HG03457 (cell line): Measurements from ENCODE around the gene TLR3.
A peak's percentile ranks its signal among the peaks of the same experiment; 100 is the strongest.

Experiments
- ATAC-seq: cut with Tn5 transposase; IDR thresholded peaks from one replicate; pipeline ENCODE4 v1.9.1; 2021; ENCODE audit warnings: moderate number of reproducible peaks; ENCODE audit not compliant: unreplicated experiment

TLR3 gene

DNA sequence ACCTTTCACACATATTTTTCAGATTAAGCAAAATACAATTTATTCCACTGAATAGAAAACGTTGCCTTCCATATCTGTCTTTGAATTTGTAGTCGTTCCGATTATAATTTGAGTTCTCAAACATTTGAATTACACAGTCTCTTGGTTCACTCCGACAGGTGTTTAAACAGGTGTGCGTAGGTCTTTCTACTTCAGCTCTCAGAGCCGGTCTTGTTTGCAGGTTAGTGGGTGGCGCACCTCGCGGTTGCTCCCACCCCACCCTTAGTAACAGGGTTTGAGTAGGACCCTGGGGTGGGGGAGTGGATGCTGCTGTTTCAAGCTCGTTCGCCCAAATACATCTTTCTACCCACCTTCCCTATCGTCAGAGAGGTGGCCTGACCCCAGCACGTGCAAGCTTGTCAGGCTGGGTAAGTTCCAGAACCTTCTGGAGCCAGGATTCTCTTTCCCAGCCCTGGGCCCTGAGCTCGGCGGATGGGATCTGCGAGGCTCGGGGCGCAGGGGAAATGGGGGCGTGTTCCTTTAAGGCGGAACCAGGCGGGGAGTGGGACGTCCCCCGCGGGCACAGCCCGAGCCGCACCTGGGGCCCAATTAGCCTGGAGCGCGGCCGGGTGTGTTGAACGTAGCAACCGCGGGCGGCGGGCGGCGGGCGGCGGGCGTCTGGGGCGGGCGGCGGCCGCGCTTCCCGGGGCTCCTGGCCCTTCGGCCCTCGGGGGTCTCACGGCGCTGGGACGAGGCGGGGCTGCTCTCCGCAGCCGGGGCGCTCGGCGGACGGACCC lies 35.3 kb downstream of the TLR3 start, which contains the start of gene FAM149A:
Gene FAM149A (plus strand): TSS at position 591 of the 776 bp plus-strand sequence.
- ATAC-seq: no peak

DNA sequence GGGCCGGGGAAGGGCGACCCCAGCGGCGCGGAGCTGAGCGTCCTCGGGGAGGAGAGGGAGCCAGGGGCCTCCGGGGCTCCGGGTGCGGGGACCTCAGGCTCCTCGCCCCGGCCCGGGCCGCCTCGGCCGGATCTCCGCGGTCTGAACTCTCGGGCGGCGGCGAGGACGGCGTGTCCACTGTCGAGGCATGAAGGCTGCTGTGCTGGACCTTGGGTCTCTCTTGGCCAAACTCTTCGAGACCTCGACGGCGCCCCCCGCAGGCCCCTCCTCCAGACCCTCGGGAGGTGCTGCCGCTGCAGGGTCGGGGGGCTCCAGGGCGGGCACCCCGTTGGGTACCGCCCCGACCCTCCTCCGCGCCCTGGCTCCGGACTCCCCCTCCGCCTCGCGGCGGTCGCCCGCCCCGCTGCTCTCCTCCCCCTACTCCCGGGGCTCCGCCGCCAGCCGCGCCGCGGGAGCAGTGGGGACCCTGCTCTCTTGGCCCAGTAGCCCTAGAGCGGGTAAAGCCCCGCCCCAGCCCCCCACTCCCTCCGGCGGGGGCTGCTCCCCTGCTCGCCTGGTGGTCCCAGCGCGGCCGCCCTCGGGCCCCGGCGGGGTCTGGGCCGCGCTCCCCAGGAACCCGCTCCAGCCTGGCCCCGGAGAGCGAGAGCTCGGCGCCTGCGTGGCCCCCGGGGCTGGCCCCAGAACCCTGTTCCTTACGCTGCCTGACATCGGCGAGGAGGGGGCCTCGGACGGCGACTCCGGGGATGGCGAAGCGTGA lies 36.1 kb downstream of the TLR3 start:
- ATAC-seq: no peak

DNA sequence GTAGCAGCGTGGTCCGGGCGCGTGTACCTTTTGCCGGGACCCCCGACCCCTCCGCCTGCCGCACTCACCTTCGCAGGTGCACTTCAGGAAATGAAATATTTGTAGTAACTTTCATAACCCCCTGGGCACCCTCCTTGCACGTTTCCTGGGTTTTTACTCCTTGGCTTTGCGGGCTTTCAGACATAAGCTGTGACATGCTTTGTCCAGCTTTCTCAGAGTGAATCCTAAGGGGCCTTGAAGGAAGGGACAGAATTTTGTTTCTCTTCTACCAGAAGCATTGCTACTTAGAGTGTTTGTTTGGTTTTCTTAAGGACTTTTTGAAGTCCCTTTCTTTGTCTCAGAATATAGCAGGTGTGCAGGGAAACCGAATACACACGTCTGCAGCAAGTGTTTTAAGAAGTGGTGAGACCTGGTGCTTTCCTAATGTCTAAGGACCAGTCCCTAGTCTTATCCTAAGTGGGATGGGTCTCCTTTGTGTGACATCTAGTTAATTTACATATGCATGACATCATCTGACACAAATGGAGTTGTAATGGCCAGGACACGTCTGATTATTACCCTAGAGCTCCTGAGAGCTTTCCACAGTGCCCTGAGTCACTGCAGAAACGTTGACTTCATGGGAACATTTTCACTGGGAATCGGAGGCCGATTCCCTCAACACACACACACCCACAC lies 36.8 kb downstream of the TLR3 start:
- no peak for ATAC-seq

DNA sequence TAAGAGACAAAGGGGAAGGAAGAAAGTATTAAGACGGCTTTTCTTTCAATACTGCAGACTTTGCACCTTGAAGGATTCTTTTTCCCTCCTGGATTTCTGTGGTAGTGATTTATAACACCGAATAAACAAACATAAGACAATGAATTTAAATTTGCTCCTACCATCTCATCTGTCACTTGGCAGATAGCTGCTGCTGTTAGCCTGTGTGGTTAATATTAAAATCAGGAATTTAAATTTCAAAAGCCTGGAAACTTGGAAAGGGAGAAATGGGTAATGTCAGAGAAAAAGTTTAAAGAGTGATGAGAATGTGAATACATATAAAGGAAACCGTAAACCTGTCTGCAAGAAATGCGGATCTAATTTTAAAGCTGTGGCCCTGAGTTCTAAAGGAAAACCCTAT lies 39.0 kb downstream of the TLR3 start:
- no peak for ATAC-seq

DNA sequence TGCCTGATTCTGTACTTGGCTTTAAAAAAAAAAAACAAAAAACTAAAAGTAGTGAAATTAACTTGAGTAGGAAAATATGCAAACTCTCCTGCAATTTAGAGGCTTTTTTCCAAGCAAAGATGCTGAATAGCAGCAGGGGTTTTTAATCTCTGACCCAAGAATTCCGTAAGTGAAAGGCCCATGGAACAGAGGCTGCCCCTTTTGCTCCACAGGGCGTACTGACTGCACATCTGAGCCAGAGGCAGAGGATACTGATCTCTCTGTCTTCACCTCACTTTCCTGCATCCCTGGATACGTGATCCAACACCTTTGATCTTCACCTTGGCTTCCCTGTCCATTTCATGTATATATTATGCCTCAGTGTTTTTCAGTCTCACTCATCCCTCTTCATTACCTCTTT lies 39.4 kb downstream of the TLR3 start:
- ATAC-seq: no peak

DNA sequence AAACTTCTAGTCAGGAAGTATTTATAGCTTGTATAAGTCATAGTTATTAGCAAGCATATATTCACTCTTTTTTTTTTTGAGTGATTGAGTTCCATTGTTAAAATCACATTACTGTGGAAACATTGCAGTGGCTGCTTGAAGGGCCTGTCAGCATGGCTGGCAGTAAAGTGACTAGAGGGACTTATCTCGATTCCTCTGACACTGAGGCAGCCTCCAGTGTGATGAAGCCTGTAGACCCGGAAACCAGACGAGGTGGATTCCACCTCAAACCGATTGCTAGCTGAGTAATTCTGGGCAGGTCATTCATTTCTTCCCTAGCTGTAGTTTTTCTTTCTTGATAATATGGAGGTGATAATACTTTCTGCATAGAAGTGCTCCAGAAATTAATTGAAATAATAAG lies 40.3 kb downstream of the TLR3 start:
- no peak for ATAC-seq

DNA sequence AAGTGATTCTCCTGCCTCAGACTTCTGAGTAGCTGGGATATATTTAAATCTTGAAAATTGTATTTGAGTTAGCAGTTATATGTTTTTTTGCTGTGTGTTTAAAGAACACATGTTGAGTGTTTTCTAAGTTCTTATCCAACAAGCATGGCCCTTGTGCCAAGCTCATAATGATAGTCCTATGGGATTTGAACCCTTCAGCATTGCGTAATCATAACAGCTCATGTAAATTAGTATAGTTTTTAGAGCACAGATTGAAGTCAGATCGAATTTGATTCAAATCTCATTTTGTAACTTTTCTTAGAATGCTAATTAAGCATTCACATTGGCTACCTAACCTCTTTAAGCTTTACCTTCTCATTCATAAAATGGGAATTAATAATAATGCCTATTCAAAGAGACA lies 47.7 kb downstream of the TLR3 start:
- ATAC-seq: no peak

DNA sequence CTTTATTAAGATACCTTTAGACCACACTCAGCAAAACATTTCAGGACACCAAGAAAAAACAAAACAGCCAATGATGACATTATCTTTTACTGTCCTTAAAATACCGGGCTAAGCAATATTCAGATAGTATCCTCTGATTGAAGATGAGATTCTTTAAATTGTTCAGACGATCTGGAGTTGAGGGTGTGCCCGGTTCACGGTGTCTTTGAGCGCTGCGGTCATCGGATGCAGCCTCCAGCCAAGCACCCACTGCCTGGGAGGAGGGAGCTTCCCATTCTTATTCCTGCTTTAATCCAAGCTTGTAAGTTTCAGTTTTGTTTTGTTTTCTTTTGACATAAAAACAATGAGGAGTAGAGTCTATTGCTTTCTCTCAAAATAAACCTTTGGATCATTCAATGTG lies 49.6 kb downstream of the TLR3 start:
- no peak for ATAC-seq

DNA sequence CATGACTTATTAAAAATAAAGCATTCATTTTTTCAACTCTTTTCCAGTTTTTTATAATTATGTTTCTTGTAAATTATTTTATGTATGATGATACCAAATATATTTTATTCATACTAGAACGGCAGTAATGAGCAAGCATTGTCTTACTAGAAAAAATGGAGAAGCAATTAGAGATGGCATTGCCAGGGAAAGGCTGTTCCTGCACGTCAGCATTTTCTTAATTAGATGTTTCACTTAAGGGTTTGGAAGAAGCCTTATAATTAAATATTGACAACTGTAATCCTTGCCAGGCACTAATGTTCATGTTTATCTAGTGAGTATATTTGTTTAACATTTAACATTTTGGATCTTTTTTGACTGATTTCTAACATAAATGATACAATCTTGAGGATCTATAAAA lies 52.1 kb downstream of the TLR3 start:
- ATAC-seq: no peak

DNA sequence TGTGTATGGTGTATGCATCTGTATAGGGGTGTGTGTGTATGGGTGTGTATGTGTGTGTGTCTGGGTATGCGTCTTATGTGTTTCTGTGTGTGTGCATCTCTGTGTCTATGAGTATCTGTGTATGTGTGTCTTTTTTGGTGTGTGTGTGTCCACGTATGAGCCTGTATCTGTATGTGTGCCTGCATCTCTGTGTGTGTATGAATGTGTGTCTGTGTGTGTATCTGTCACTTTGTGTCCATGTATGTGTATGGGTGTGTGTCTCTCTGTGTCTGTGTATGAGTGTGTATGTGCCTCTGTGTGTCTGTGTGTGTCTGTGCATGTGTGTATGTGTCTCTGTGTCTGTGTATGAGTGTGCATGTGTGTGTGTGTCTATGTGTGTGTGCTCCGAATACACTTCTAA lies 59.9 kb downstream of the TLR3 start:
- no peak for ATAC-seq

DNA sequence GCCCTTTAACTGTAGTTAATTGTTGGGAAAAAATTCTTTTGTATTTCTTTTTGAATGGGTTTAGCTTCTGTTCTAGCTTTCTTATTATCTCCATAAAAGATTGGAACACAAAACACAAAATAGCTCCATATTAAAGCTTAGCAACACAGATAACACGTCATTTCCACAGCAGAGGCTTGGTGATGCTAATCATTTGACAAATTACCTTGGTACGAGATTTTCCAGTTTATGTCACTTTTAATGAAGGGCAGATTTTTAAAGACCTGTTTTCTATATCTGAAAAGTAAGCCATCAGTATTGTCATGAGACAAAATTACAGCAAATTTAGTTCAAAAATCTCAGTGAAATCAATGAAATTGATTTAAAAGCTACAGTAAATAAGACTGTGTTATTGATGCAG lies 63.0 kb downstream of the TLR3 start:
- no peak for ATAC-seq

DNA sequence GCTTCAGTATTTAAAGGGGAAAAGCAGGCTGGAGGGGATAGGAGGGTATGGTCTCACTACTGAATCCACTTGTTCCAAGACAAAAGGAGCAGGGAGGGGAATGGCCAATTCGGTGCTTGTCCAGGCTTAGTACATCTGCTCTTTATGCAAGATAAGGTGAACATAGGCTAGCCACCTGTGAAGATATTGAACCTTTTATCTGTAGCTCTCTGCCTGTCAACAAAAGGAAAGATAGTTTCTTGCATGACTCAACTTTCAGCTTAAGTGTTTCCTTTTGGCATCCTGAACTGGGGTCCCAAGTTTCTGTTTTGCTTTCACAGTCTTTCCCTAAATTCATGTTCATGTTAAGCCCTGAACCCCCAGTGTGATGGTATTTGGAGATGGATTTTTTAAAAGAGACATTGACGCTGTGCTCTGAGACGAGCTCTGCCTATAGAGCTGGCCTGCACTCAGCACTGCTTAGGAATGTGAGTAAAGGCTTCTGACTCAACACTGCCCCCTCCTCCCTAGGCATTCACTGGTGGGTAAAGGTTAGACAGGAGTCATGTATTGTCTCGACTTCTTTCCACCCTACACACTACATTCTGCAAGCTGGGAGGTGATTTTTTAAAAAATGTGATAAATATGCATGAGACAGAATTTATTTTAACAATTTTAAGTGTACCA lies 63.8 kb downstream of the TLR3 start:
- ATAC-seq: no peak

DNA sequence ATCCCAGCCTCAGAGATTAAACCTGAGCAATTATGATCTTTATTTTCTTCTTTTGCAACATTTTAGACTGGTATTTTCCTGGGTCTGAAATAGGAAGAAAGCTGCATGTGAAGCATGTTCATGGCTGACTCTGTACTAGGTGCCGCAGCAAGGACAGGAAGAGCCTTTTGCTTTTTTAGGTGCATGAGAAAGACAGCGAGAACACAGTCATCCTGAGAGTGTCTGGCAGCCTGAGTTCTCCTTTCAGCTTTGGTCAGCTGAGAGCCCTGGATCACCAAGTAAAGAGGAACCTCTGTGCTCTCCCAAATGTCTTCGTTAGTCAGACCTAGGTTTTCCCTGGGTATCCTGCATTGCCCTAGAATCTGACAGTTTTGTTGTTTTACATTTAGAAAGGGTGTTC lies 65.3 kb downstream of the TLR3 start:
- peak; percentile 99 for ATAC-seq

DNA sequence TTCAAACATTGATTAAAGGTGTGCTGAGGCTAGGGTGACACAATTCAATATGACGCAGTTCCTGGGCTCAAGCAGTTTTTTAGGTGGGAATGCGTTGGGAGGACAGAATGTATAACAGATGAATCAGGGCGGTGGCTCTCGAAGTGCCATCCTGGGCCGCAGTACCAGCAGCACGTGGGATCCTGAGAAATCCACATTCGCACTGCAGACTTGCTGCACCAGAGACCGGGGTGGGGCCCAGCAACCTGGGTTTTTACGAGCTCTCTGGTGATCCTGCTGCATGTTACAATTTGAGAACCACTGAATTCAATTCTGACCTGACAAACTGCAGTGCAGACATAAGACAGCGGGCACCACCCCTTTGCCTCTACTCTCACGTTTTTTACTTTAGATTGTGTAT lies 65.9 kb downstream of the TLR3 start:
- ATAC-seq: no peak

DNA sequence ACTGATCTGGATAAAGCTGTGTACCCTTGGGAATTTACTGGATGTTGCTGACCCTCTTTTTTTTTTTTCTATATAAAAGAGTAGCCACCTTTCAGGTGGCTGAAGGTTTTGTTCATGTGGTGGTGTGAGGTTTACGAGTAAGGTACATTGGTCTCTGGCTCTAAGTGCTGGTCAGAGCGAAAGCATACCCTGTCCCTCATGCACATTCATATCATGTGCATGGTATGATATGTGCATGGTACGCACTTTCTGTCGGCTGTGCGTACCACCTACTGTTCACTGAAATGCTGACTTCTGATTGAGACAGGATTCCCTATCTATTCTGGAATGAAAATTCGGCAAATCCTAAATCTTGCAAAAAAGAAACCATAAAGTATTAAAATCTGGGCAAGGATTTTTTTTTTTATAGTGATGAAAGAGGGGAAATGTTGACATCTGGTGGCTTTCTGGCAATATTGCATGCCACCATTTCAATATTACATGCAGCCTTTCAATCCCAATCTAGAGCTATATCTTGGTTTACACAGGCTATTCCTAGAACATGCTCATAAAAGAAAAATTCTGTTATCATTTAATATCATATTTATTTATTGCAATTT lies 68.3 kb downstream of the TLR3 start:
- ATAC-seq: no peak
